ENCODE data around the gene HEPHL1. TPM values are rescaled to one million over a fixed set of nuclear protein-coding genes. Genes with fewer than 3 reads are reported as not detected.
"Not testable (repeated sequence)": the region's sequence is repeated elsewhere in the genome, so short reads cannot be mapped to it uniquely, and the experiment has no call there.

HEPHL1 gene
- total RNA-seq, 2 donors from 2014 or later = not detected

- TF ChIP-seq CTCF (IDR thresholded peaks at IDR 0.05) = no peak
- Histone ChIP-seq H3K4me3 (no peak overlapping the region), H3K36me3 (no peaks in the 10 kb centered on the region), H3K27me3 (replicated peaks; ENCODE audit: insufficient read depth) (no peaks in the 10 kb centered on the region), H3K4me1 (ENCODE audit: control insufficient read depth in 1 of 2, low read depth in 2 of 2) (peaks cover 43 to 60% of the 10 kb centered on the region in 2 donors), H3K27ac (peak overlapping the region; percentile 47 to 69), H3K9me3 (no peaks in the 10 kb centered on the region)
- ATAC-seq (ENCODE audit: insufficient number of reproducible peaks, low FRiP score, low read depth) (no peak), DNase-seq (ENCODE audit: low spot score) (no peak)
Observed at GRCh38 chr11:94154095-94154856, 133.1 kb downstream of the HEPHL1 start.

GRCh38 chr11:94157339-94157738, 136.2 kb downstream of the HEPHL1 start:
- peaks cover 22 to 30% of the 10 kb centered on the region in 2 donors for H3K4me1 ChIP-seq (ENCODE audit: control insufficient read depth in 1 of 2, low read depth in 2 of 2)
- H3K27ac ChIP-seq; H3K36me3 ChIP-seq; H3K27me3 ChIP-seq (replicated peaks; ENCODE audit: insufficient read depth); H3K9me3 ChIP-seq; ATAC-seq (ENCODE audit: insufficient number of reproducible peaks, low FRiP score, low read depth); DNase-seq (ENCODE audit: low spot score); H3K4me3 ChIP-seq: not testable (repeated sequence)

Other genes with a start within 250 kb of the HEPHL1 start
- 10 to 100 TPM; 12.3 to 32.7 TPM for gene MED17, start 237.1 kb upstream of the HEPHL1 start, total RNA-seq
- gene VSTM5, start 170.7 kb upstream of the HEPHL1 start, total RNA-seq = not detected
- 10 to 100 TPM; 29.6 to 49.2 TPM for gene PANX1, start 107.5 kb downstream of the HEPHL1 start, total RNA-seq